Transverse colon (tissue), 4 donors: Measurements from ENCODE around the gene CDH6. TPM values are rescaled to one million over a fixed set of nuclear protein-coding genes. Genes with fewer than 3 reads are reported as not detected.

Source experiments
- DNase-seq: peaks from one replicate; pipeline ENCODE4 v3.0.0-alpha.2; 2019
- H3K27ac ChIP-seq, 4 donors: fragments of 200-600 bp; sonication (generic); 2 replicates each; pipeline ENCODE4 v1.5.1; 2016 to 2018; ENCODE audit warnings: inconsistent platforms in 4 of 4
- H3K27me3 ChIP-seq: fragments of 200-600 bp; sonication (generic); 2 replicates; pipeline ENCODE4 v1.5.1; 2017; ENCODE audit warnings: inconsistent platforms
- H3K36me3 ChIP-seq, 4 donors: fragments of 200-600 bp; sonication (generic); 2 replicates each; pipeline ENCODE4 v1.5.1; 2017 to 2019; ENCODE audit warnings: inconsistent platforms in 4 of 4
- H3K4me1 ChIP-seq, 4 donors: fragments of 200-600 bp; sonication (generic); 2 replicates each; pipeline ENCODE4 v1.5.1; 2017 to 2020; ENCODE audit warnings: inconsistent platforms in 4 of 4
- H3K4me3 ChIP-seq, 4 donors: fragments of 200-600 bp; sonication (generic); 1 replicate in 1 of 4; 2 replicates in 3 of 4; pipeline versions ENCODE4 v1.5.1 to v1.6.1; 2017 to 2019; ENCODE audit warnings: inconsistent platforms in 4 of 4
- H3K9me3 ChIP-seq, 2 donors: fragments of 200-600 bp; sonication (generic); 2 replicates each; pipeline ENCODE4 v1.5.1; 2017 to 2019; ENCODE audit warnings: inconsistent platforms in 2 of 2
- CTCF ChIP-seq, 5 experiments: fragments of 200-600 bp in 3 of 5; fragments of 450-650 bp in 2 of 5; sonication (generic) in 3 of 5; IDR thresholded peaks; 1 replicate in 2 of 5; 2 replicates in 3 of 5; pipeline ENCODE4 v1.5.1; 2016 to 2017; ENCODE audit warnings: antibody characterized with exemption in 5 of 5, inconsistent platforms in 3 of 5, mild to moderate bottlenecking in 2 of 5, moderate library complexity in 1 of 5
- EP300 ChIP-seq: sonication (generic); formaldehyde crosslinking; IDR thresholded peaks from one replicate; pipeline ENCODE4 v1.6.1; 2017; ENCODE audit warnings: antibody characterized with exemption, low read depth
- POLR2A ChIP-seq: fragments of 450-650 bp; IDR thresholded peaks from one replicate; pipeline ENCODE4 v1.6.1; 2016; ENCODE audit warnings: antibody characterized with exemption, mild to moderate bottlenecking, moderate library complexity
- POLR2AphosphoS5 ChIP-seq, 3 donors: sonication (generic); formaldehyde crosslinking; IDR thresholded peaks; one replicate each; pipeline ENCODE4 v1.6.1; 2016; ENCODE audit warnings: antibody characterized with exemption in 3 of 3
- WGBS, 2 donors: methylation state at CpG; one replicate each; pipeline ENCODE4 v1.1.5; 2018; ENCODE audit warnings: low coverage in 1 of 2; 5-methylcytosine and 5-hydroxymethylcytosine counted together
- in situ Hi-C, 4 donors: fragments of 200-750 bp; cut with MboI; loops; one replicate each; pipeline versions ENCODE4 v1.15.0 to v1.15.1; 2017; ENCODE audit warnings: low sequenced_read_pairs in 3 of 4, low pct_ligation_motif_present in 1 of 4, low pct_unique_long_range_greater_than_20kb in 1 of 4
- intact Hi-C: fragments of 100-400 bp; cut with DNase I; formaldehyde crosslinking; loops from one replicate; pipeline ENCODE4 v1.15.1; 2023; ENCODE audit warnings: low total_unique reads
- total RNA-seq, 4 donors: library from RNA; depleted of rRNA; stranded (reverse); fragments of >200 nt; gene quantifications; one replicate each; pipeline ENCODE4 v1.1.0, GENCODE V29; 2016

CDH6 gene
- total RNA-seq, 4 donors from 2014 or later, result 0.60 to 1.2 (median 0.93) TPM

DNA sequence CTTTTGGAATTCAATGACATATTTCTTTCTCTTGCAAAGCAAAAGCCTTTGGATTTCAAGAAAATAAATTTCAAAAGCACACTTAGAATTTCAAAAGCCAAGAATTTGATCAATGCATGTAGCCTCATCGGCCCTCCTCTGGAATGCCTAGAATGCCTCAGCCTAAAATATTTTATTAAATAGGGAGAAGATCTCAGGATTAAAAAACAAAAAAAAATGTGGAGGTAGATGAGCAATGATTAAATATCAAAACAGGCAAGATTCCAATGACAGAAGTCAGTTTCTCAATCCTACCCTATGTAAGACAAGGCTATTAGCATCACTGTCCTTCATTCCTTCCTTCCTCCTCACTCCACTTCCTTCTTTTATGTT lies 169.0 kb downstream of the CDH6 start:
- no peaks in the 10 kb centered on the region for H3K4me1 ChIP-seq
- intact Hi-C loops, result no loop called here
- H3K4me3 ChIP-seq, result no peak overlapping the region
- no peaks in the 10 kb centered on the region for H3K9me3 ChIP-seq
- no peak overlapping the region for H3K27ac ChIP-seq
- no peak for DNase-seq
- H3K27me3 ChIP-seq, result no peaks in the 10 kb centered on the region
- H3K36me3 ChIP-seq, result no peaks in the 10 kb centered on the region
- in situ Hi-C loops, result no loop called here
- WGBS, 2 donors, result 80 to 94% methylated on average over 1 of the region's 1 CpG
- TF ChIP-seq CTCF (IDR thresholded peaks at IDR 0.05), result no peak
- no peak for TF ChIP-seq EP300
- TF ChIP-seq POLR2AphosphoS5 (IDR thresholded peaks at IDR 0.05), result no peak
- TF ChIP-seq POLR2A, result no peak

DNA sequence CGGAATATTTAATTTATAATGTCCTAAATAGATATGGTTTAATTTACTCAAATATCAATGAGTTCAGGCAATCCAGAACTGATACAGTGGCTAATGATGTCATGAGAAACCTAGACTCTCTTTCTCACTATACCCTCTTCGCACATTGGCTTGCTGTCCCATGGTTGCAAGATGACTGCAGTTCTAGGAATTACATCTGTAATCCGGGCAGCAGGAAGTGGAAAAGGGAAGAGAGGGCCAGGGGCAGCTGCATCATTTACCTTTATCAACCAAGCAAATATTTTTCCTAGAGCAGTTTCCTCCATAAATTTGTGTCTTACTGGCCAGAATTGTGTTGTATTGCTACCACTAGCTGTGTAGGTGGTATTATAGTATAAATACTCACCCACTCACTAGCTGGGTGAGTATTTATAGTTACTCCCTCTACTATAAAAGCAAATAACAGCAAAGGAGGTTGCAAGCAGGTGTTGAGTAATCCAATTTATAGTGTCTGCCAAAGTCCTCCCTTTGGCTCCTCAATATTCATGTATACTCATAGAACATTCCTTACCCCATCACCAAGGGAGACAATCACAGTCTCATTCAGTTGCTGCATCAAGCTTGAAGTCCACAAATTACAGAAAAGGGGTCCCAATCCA lies 169.6 kb downstream of the CDH6 start:
- no peaks in the 10 kb centered on the region for H3K9me3 ChIP-seq
- H3K4me3 ChIP-seq, result no peak overlapping the region
- no peak overlapping the region for H3K27ac ChIP-seq
- no peak for DNase-seq
- no peaks in the 10 kb centered on the region for H3K4me1 ChIP-seq
- H3K36me3 ChIP-seq, result no peaks in the 10 kb centered on the region
- intact Hi-C loops, result no loop called here
- 61 to 62% methylated on average over 3 of the region's 3 CpGs for WGBS, 2 donors
- H3K27me3 ChIP-seq, result no peaks in the 10 kb centered on the region
- no peak for TF ChIP-seq EP300
- TF ChIP-seq POLR2A, result no peak
- TF ChIP-seq CTCF (IDR thresholded peaks at IDR 0.05), result no peak
- TF ChIP-seq POLR2AphosphoS5 (IDR thresholded peaks at IDR 0.05), result no peak
- in situ Hi-C loops, result no loop called here

- Histone ChIP-seq H3K27ac (no peak overlapping the region), H3K4me1 (no peaks in the 10 kb centered on the region), H3K9me3 (no peaks in the 10 kb centered on the region), H3K27me3 (no peaks in the 10 kb centered on the region), H3K4me3 (no peak overlapping the region), H3K36me3 (no peaks in the 10 kb centered on the region)
- intact Hi-C loops, result no loop called here
- in situ Hi-C loops, result no loop called here
- WGBS, 2 donors, result 70 to 75% methylated on average over 2 of the region's 2 CpGs
- TF ChIP-seq POLR2A (no peak), CTCF (IDR thresholded peaks at IDR 0.05) (no peak), EP300 (no peak), POLR2AphosphoS5 (IDR thresholded peaks at IDR 0.05) (no peak)
- no peak for DNase-seq
Observed at GRCh38 chr5:31364881-31365636, 171.6 kb downstream of the CDH6 start.

- in situ Hi-C loops, result no loop called here
- H3K27me3 ChIP-seq, result no peaks in the 10 kb centered on the region
- H3K36me3 ChIP-seq, result no peaks in the 10 kb centered on the region
- TF ChIP-seq CTCF (IDR thresholded peaks at IDR 0.05) (no peak), POLR2AphosphoS5 (IDR thresholded peaks at IDR 0.05) (no peak), EP300 (no peak), POLR2A (no peak)
- intact Hi-C loops, result no loop called here
- WGBS, 2 donors, result 93 to 94% methylated on average over 2 to 3 of the region's 3 CpGs
- no peak overlapping the region for H3K4me3 ChIP-seq
- DNase-seq, result no peak
- no peak overlapping the region for H3K27ac ChIP-seq
- no peaks in the 10 kb centered on the region for H3K4me1 ChIP-seq
- no peaks in the 10 kb centered on the region for H3K9me3 ChIP-seq
Observed at GRCh38 chr5:31365776-31366175, 172.3 kb downstream of the CDH6 start.
